Measurements from ENCODE around the gene TRMT2A. TPM values are rescaled to one million over a fixed set of nuclear protein-coding genes. Genes with fewer than 3 reads are reported as not detected.

TRMT2A gene
- total RNA-seq, 6 experiments from 2014 or later, result 26.9 to 54.6 (median 29.1) TPM

DNA sequence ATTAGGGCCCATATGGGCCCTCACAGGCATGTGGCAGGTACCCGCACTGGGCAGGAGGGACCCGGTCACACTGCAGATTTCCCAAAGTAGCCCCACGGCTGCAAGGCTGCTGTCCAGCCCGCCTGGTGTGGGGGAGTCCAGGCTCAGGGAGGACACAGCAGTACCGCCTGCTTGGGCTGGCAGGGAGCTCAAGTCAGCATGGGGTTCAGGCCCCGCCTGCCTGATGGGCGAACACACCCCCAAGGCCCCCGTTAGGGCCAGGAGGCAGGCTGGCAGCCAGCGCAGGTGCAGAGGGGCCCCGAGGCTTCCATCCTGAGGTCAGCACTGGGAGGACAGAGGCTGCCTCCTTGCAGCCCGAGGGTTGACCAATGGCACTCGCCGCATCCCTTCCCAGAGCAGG lies 20.1 kb upstream of the TRMT2A start:
- ATAC-seq (no peak), DNase-seq (no peak)
- H3K4me1 ChIP-seq, result peaks cover 0 to 9% (median 4%) of the 10 kb centered on the region in 4 donors
- intact Hi-C loops (cut with DNase I), result no loop called here
- no peaks in the 10 kb centered on the region for H3K9me3 ChIP-seq
- no CpG with 5 or more reads among the region's 13 CpGs for WGBS (ENCODE audit: insufficient coverage, low coverage, low lambda C conversion rate, missing lambda C conversion rate)
- H3K27me3 ChIP-seq, result no peaks in the 10 kb centered on the region
- no peak overlapping the region for H3K27ac ChIP-seq
- no peaks in the 10 kb centered on the region for H3K36me3 ChIP-seq
- no peak overlapping the region for H3K4me3 ChIP-seq
- no peak for TF ChIP-seq POLR2A (IDR thresholded peaks at IDR 0.05)
- TF ChIP-seq, protein P1, sequence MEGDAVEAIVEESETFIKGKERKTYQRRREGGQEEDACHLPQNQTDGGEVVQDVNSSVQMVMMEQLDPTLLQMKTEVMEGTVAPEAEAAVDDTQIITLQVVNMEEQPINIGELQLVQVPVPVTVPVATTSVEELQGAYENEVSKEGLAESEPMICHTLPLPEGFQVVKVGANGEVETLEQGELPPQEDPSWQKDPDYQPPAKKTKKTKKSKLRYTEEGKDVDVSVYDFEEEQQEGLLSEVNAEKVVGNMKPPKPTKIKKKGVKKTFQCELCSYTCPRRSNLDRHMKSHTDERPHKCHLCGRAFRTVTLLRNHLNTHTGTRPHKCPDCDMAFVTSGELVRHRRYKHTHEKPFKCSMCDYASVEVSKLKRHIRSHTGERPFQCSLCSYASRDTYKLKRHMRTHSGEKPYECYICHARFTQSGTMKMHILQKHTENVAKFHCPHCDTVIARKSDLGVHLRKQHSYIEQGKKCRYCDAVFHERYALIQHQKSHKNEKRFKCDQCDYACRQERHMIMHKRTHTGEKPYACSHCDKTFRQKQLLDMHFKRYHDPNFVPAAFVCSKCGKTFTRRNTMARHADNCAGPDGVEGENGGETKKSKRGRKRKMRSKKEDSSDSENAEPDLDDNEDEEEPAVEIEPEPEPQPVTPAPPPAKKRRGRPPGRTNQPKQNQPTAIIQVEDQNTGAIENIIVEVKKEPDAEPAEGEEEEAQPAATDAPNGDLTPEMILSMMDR (IDR thresholded peaks at IDR 0.05), result no peak

GRCh38 chr22:20136603-20136873 lies 19.5 kb upstream of the TRMT2A start:
- intact Hi-C loops (cut with DNase I), result no loop called here
- ATAC-seq, result no peak
- DNase-seq, result no peak
- Histone ChIP-seq H3K27me3 (no peaks in the 10 kb centered on the region), H3K4me3 (no peak overlapping the region), H3K27ac (no peak overlapping the region), H3K4me1 (peaks cover 0 to 9% (median 4%) of the 10 kb centered on the region in 4 donors), H3K9me3 (no peaks in the 10 kb centered on the region), H3K36me3 (no peaks in the 10 kb centered on the region)
- 100% methylated on average over 1 of the region's 5 CpGs for WGBS (ENCODE audit: insufficient coverage, low coverage, low lambda C conversion rate, missing lambda C conversion rate)
- TF ChIP-seq POLR2A (IDR thresholded peaks at IDR 0.05), result no peak
- TF ChIP-seq, protein P1 (IDR thresholded peaks at IDR 0.05), result no peak

GRCh38 chr22:20135806-20136602 lies 19.0 kb upstream of the TRMT2A start:
- Histone ChIP-seq H3K4me3 (no peak overlapping the region), H3K9me3 (no peaks in the 10 kb centered on the region), H3K27me3 (no peaks in the 10 kb centered on the region), H3K4me1 (peaks cover 0 to 9% (median 4%) of the 10 kb centered on the region in 4 donors), H3K27ac (no peak overlapping the region), H3K36me3 (no peaks in the 10 kb centered on the region)
- TF ChIP-seq POLR2A (IDR thresholded peaks at IDR 0.05), result no peak
- TF ChIP-seq, protein P1 (IDR thresholded peaks at IDR 0.05), result no peak
- DNase-seq (no peak), ATAC-seq (no peak)
- intact Hi-C loops (cut with DNase I), result no loop called here
- WGBS (ENCODE audit: insufficient coverage, low coverage, low lambda C conversion rate, missing lambda C conversion rate), result no CpG with 5 or more reads among the region's 25 CpGs

DNA sequence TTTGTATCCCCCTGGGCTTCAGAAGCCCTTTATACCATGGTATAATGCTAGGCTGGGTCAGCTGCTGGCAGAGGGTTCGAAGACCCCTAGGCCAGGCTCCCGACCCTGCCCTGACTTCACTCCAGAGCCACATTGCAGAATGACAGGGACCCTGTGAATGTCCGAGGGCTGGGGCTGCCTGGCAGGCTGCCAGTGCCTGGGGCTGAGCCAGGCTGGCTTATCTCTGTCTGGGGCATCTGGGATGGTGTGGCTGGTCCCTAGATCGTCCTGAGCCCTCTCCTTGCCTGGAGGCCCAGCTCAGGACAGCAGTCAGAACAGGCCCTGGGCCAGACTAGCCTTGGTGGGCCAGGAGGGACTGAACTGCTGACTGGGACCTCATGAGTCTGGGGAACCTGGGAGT lies 18.2 kb upstream of the TRMT2A start:
- no peak overlapping the region for H3K27ac ChIP-seq
- no peak for ATAC-seq
- no CpG with 5 or more reads among the region's 4 CpGs for WGBS (ENCODE audit: insufficient coverage, low coverage, low lambda C conversion rate, missing lambda C conversion rate)
- TF ChIP-seq, protein P1 (IDR thresholded peaks at IDR 0.05), result no peak
- no peak for TF ChIP-seq POLR2A (IDR thresholded peaks at IDR 0.05)
- DNase-seq, result no peak
- H3K27me3 ChIP-seq, result no peaks in the 10 kb centered on the region
- no peaks in the 10 kb centered on the region for H3K9me3 ChIP-seq
- intact Hi-C loops (cut with DNase I), result no loop called here
- no peaks in the 10 kb centered on the region for H3K36me3 ChIP-seq
- H3K4me1 ChIP-seq, result peaks cover 0 to 9% (median 4%) of the 10 kb centered on the region in 4 donors
- H3K4me3 ChIP-seq, result no peak overlapping the region
